Colonic mucosa (tissue), 4 donors: ENCODE measurements around the gene TUBB2B. TPM values are rescaled to one million over a fixed set of nuclear protein-coding genes. Genes with fewer than 3 reads are reported as not detected.

Experiments used
- DNase-seq: peaks from one replicate; pipeline ENCODE4 v3.0.0-alpha.2; 2020
- H3K27ac ChIP-seq: fragments of 200-600 bp; one replicate; pipeline ENCODE4 v1.8.0; 2021
- H3K27me3 ChIP-seq: fragments of 200-600 bp; one replicate; pipeline ENCODE4 v1.8.0; 2021
- H3K36me3 ChIP-seq: fragments of 200-600 bp; one replicate; pipeline ENCODE4 v1.8.0; 2021
- H3K4me1 ChIP-seq: fragments of 200-600 bp; one replicate; pipeline ENCODE4 v1.8.0; 2021; ENCODE audit warnings: mild to moderate bottlenecking
- H3K4me3 ChIP-seq: fragments of 200-600 bp; one replicate; pipeline ENCODE4 v1.8.0; 2021
- H3K9ac ChIP-seq, 2 donors: one replicate each; pipeline ENCODE4 v1.7.0; 2013; ENCODE audit warnings: control low read depth in 2 of 2, low read depth in 2 of 2, low read length in 2 of 2
- H3K9me3 ChIP-seq: fragments of 200-600 bp; one replicate; pipeline ENCODE4 v1.8.0; 2021
- CTCF ChIP-seq: fragments of 200-600 bp; IDR thresholded peaks from one replicate; pipeline ENCODE4 v1.8.0; 2022; ENCODE audit warnings: antibody characterized with exemption, mild to moderate bottlenecking
- intact Hi-C: fragments of 100-400 bp; cut with DNase I; formaldehyde crosslinking; loops from one replicate; pipeline ENCODE4 v1.14.1; 2022
- total RNA-seq, 2 donors: library from RNA; stranded (reverse); fragmentation: NEBNext Ultra II Directional in 1 of 2; extraction: Animal tissue kit (Norgen Biotek cat#: 25700) in 1 of 2; gene quantifications; one replicate each; pipeline ENCODE4 v1.2.1, GENCODE V29; 2021
- donor health status: healthy.
- donor health status: DM: no; HTN: no; CAD: no.
- donor health status: DM: no; HTN: no; CAD: no.

The TUBB2B gene
- total RNA-seq, 2 donors from 2014 or later: 2.3 to 5.8 TPM

- Histone ChIP-seq H3K36me3 (no peaks in the 10 kb centered on the region), H3K4me3 (no peak overlapping the region), H3K27me3 (no peaks in the 10 kb centered on the region), H3K4me1 (no peaks in the 10 kb centered on the region), H3K9ac (no peak overlapping the region), H3K27ac (no peak overlapping the region), H3K9me3 (no peaks in the 10 kb centered on the region)
- no peak for TF ChIP-seq CTCF
- no peak for DNase-seq
- intact Hi-C loops: no loop called here
These were observed 34.0 kb upstream of the TUBB2B start for GRCh38 chr6:3261518-3261820.

GRCh38 chr6:3260772-3261517 lies 33.5 kb upstream of the TUBB2B start:
- no peak for TF ChIP-seq CTCF
- H3K27me3 ChIP-seq: no peaks in the 10 kb centered on the region
- no peaks in the 10 kb centered on the region for H3K36me3 ChIP-seq
- no peaks in the 10 kb centered on the region for H3K9me3 ChIP-seq
- H3K27ac ChIP-seq: no peak overlapping the region
- intact Hi-C loops: no loop called here
- no peak overlapping the region for H3K4me3 ChIP-seq
- DNase-seq: no peak
- no peak overlapping the region for H3K9ac ChIP-seq
- H3K4me1 ChIP-seq: no peaks in the 10 kb centered on the region

- intact Hi-C loops: no loop called here
- H3K9ac ChIP-seq: no peak overlapping the region
- H3K4me3 ChIP-seq: peak overlapping the region; percentile 100
These were observed 32.8 kb upstream of the TUBB2B start for GRCh38 chr6:3260296-3260695.

GRCh38 chr6:3259491-3259958 lies 32.1 kb upstream of the TUBB2B start:
- Histone ChIP-seq H3K9ac (peak overlapping the region; percentile 89 to 90), H3K4me1 (no peaks in the 10 kb centered on the region), H3K4me3 (peak overlapping the region; percentile 100), H3K27ac (peak overlapping the region; percentile 27), H3K36me3 (no peaks in the 10 kb centered on the region), H3K9me3 (no peaks in the 10 kb centered on the region), H3K27me3 (no peaks in the 10 kb centered on the region)
- TF ChIP-seq CTCF: no peak
- intact Hi-C loops: no loop called here
- peak; percentile 66 for DNase-seq

More at GRCh38 chr6:3260296-3260695, 32.8 kb upstream of the TUBB2B start:
- no peaks in the 10 kb centered on the region for H3K9me3 ChIP-seq
- H3K27me3 ChIP-seq: no peaks in the 10 kb centered on the region
- H3K36me3 ChIP-seq: no peaks in the 10 kb centered on the region
- DNase-seq: no peak
- no peaks in the 10 kb centered on the region for H3K4me1 ChIP-seq
- TF ChIP-seq CTCF: no peak
- H3K27ac ChIP-seq: no peak overlapping the region

- Histone ChIP-seq H3K36me3 (no peaks in the 10 kb centered on the region), H3K27me3 (no peaks in the 10 kb centered on the region), H3K4me1 (no peaks in the 10 kb centered on the region), H3K9ac (peak within 1 kb of the TSS; percentile 89 to 90), H3K9me3 (no peaks in the 10 kb centered on the region), H3K4me3 (peak within 1 kb of the TSS; percentile 100), H3K27ac (peak within 1 kb of the TSS; percentile 27)
- TF ChIP-seq CTCF: no peak
- intact Hi-C loops: no loop called here
- peak; percentile 98 for DNase-seq
These were observed 31.5 kb upstream of the TUBB2B start, which contains the start of gene PSMG4 for GRCh38 chr6:3258720-3259490. Gene PSMG4 (plus strand): TSS chr6:3258947. CDS start chr6:3259023, 76 bp downstream.
